GM21423 (cell line): ENCODE measurements around the gene DHRS7C.

Experiments used
- ATAC-seq: cut with Tn5 transposase; IDR thresholded peaks from one replicate; pipeline ENCODE4 v1.9.1; 2021; ENCODE audit warnings: mild to moderate bottlenecking, moderate library complexity; ENCODE audit not compliant: unreplicated experiment

Gene DHRS7C

DNA sequence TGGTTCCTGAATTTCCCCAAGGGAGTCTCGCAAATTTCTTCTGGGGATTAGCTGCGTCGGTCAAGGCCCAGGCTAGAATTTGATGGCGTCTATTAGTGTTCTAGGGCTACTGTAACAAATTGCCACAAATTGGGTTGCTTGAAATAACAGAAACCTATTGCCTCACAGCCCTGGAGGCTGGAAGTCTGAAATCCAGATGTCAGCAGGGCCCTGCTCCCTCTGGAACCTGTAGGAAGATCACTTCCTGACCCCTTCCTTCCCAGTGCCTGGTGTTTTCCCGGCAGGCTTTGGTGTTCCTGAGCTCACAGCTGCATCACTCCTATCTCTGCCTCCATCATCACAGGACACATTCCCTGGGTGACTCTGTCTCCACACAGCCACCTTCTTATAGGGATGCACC lies 24.4 kb downstream of the DHRS7C start:
- ATAC-seq: no peak

DNA sequence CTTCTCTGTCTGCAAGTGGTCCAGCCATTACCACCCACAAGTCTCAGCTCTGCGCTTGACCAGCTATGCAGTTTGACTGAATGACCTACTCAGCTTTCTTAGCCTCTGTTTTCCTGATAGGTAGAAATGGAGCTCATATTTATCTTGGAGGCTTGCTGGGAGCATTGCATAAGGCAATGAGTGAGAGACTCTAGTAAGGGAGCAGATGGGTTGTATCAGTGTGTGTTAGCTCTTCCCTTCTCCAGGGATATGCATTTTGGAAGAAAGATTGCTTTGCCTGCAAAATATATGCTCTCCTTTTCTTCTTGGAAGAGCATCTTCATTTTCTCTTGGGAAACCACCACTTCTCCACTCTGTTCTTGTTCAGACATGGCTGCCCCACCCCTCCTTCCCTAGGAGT lies 26.1 kb downstream of the DHRS7C start:
- ATAC-seq: no peak

DNA sequence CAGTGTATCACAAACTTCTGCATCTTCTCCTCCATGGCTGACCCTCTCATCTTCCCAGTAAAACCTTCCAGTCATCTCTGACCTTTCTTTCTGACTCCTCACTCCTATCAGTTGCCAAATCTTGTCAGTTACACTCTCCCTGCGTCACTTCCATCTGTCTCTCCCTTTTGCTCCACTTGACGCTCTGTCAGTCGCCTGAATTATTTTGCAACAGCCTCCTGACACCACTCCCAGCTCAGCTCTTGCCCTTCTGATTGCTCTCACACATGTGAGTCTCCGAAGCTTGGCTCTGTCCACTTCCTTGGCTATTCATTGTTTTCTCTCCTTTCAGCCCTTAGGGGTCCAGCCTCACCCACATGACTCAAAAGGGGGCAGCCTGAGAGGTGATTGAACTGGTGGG lies 27.7 kb downstream of the DHRS7C start:
- no peak for ATAC-seq

DNA sequence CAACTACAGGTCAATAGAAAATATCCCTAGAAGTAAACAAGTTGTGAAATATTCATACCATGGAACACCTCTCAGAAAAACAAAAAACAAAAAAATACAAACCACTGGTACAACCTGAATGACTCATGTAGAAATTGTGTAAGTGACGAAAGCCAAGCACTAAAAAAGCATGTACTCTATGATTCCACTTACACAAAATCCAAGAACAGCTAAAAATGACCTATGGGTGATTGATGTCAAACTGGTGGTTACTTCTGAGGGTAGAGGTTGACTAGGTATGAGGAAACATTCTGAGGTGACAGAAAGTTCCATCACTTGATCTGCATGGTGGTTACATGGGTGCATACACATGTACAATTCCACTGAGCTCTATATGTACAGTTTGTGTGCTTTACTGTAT lies 31.1 kb downstream of the DHRS7C start:
- no peak for ATAC-seq

DNA sequence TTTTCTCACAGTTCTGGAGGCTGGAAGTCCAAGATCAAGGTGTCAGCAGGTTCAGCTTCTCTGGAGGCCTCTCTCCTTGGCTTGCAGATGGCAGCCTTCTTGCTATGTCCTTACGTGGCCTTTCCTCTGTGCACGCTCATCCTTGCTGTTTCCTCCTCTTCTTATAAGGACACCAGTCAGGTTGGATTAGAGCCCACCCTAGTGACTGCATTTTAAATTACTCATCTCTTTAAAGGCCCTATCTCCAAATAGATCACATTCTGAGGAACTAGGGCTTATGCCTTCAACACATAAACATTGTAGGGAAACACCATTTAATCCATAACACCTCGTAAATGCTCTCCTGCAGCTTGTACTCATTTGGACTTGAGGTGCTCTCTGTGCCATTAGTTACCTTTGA lies 36.3 kb downstream of the DHRS7C start:
- ATAC-seq: no peak

DNA sequence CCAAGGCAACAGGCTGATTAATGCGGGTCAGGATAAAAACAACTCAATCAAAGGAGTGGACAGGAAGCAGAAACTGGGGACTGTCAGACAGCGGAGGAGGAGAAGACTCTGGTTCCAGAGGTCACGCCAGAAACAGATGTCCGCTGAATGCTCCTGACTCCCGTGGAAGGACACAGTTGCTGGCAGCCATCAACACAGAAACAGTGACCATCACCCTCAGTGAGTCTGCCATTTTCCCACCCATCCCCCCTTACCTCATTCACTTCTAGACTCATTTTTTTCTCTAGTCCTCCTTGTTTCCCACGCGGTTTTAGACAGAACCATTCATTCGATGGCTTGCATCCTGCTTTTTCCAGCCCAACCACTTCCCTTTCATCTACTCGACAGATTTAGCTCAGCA lies 40.9 kb downstream of the DHRS7C start:
- no peak for ATAC-seq

DNA sequence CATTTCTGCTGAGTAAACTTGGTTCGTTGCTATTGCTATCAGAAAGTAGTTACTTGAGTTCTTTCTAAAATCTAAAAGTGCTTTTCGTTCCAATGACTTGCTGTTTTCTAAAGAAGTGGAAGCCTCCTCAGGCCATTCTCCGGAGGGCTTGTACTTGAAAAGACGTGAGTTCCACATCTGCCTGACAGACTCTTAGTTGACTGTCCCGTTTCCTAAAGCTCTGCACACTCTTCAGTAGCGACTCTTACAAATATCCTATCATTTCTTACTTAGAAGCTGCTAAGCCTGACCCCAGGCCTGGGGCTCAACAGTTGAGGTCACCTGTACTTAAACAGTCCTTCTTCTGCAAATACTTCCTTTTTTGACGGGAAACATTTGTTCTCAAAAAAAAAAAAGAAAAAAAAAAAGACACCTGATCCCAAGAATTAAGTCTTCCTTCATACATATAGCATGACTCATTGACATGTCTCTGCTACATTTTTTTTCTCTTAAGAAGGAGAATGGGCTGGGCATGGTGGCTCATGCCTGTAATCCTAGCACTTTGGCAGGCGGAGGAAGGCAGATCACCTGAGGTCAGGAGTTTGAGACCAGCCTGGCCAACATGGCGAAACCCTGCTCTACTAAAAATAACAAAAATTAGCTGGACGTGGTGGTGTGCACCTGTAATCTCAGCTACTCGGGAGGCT lies 61.5 kb downstream of the DHRS7C start:
- ATAC-seq: no peak

DNA sequence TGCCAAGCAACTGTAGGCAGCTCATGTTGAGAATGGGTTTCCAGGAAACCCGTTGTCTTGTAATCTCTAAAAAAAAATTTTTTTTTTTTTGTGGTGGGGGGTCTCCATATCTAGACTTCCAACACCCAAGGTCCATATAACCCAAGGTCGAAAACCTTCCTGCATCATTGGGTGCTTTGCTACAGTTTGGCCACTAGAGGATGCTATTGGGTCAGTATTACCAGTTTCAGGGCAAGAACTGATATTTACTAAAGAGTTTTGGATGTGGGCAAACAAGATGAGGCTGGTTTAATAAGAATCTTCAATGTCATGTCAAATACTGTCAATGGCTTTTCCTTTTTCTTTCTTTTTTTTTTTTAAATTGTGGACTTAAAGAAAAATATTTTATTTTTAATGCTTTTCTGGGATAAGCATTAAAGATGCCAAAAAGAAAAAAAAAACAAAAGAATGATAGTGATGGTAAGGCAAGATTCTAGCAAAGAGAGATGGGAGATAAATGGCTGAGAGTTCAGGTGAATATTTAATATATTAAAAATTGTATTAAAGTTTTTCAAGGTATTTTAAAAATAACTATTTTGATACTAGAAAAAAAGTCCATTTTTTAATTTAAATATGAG lies 62.2 kb downstream of the DHRS7C start:
- no peak for ATAC-seq

DNA sequence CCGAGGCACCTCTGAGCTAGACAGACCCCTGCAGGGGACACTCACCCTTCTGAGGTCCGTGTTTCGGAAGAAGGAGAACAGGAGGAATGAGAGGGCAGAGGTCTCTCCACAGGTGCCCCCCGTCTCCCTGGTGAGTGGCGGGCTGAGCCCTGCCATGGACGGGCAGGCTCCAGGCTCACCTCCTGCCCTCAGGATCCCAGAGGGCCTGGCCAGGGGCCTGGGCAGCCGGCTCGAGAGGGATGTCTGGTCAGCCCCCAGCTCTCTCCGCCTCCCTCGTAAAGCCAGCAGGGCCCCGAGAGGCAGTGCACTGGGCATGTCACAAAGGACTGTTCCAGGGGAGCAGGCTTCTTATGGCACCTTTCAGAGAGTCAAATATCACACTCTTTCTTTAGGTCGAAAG lies 62.8 kb downstream of the DHRS7C start:
- no peak for ATAC-seq

DNA sequence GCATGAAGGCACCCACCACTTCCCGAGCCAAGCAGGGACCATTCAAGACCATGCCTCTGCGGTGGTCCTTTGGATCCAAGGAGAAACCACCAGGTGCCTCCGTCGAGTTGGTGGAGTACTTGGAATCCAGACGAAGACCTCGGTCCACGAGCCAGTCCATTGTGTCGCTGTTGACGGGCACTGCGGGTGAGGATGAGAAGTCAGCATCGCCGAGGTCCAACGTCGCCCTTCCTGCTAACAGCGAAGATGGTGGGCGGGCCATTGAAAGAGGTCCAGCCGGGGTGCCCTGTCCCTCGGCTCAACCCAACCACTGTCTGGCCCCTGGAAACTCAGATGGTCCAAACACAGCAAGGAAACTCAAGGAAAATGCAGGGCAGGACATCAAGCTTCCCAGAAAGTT lies 63.4 kb downstream of the DHRS7C start:
- ATAC-seq: no peak

DNA sequence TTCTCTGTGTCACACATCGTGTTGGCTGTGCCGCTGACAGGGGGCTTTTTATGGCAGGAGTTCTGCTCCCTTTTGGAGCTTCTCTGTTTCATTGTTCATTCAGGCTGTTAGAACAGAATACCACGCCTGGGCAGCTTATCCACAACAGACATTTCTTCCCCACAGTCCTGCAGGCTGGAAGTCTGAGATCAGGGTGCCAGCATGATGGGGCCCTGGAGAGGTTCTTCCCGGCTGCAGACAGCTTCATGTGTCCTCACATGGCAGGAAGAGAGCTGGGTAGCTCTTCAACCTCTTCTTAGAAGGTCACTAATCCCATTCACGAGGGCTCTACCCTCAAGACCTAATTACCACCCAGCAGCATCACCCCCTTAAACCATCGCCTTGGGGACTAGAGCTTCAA lies 65.1 kb downstream of the DHRS7C start:
- no peak for ATAC-seq

DNA sequence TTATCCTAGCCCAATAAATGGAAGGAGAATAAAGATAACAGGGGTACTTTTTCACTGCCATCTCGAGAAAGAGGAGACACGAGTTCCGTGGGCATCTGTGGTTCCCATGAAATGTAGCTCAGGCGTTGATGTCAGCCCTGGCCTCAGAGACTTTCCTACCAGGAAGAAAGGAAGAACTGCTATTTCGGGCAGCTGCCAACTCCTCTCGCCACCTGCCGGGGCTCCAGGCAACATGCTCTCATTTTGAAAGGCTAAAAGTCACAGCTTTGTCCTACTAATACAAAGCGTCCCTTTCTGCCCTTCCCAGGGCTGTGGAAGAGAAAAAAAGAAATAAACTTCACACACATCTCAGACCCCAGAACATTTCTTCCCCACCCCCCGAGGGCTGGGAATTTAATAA lies 65.8 kb downstream of the DHRS7C start:
- ATAC-seq: no peak
